Immature natural killer cell (primary cell): ENCODE data around the gene PCDHB5. TPM values are rescaled to one million over a fixed set of nuclear protein-coding genes. Genes with fewer than 3 reads are reported as not detected.
"Not testable (repeated sequence)": the region's sequence is repeated elsewhere in the genome, so short reads cannot be mapped to it uniquely, and the experiment has no call there.

Source experiments
- DNase-seq, 3 donors: peaks; one replicate each; pipeline ENCODE4 v3.0.0; 2022; ENCODE audit warnings: mixed read lengths in 1 of 3
- H3K27ac Mint-ChIP-seq, 6 donors: one replicate each; pipeline ENCODE4 v1.8.0; 2020; ENCODE audit warnings: mixed read lengths in 6 of 6, mild to moderate bottlenecking in 5 of 6, inconsistent platforms in 4 of 6, moderate library complexity in 3 of 6
- H3K27me3 Mint-ChIP-seq, 3 donors: one replicate each; pipeline ENCODE4 v1.8.0; 2020 to 2021; ENCODE audit warnings: low read depth in 3 of 3, mild to moderate bottlenecking in 3 of 3, mixed read lengths in 3 of 3, moderate library complexity in 3 of 3, inconsistent platforms in 1 of 3
- H3K36me3 Mint-ChIP-seq, 3 donors: one replicate each; pipeline ENCODE4 v1.8.0; 2020; ENCODE audit warnings: mixed read lengths in 3 of 3, inconsistent platforms in 2 of 3, mild to moderate bottlenecking in 2 of 3
- H3K4me1 Mint-ChIP-seq, 2 donors: one replicate each; pipeline ENCODE4 v1.8.0; 2020; ENCODE audit warnings: inconsistent platforms in 2 of 2, mild to moderate bottlenecking in 2 of 2, mixed read lengths in 2 of 2, moderate library complexity in 1 of 2
- H3K4me3 Mint-ChIP-seq, 5 donors: one replicate each; pipeline ENCODE4 v1.8.0; 2020; ENCODE audit warnings: mild to moderate bottlenecking in 5 of 5, mixed read lengths in 5 of 5, inconsistent platforms in 3 of 5, moderate library complexity in 3 of 5
- H3K9me3 Mint-ChIP-seq, 6 donors: one replicate each; pipeline ENCODE4 v1.8.0; 2020; ENCODE audit warnings: mild to moderate bottlenecking in 6 of 6, mixed read lengths in 6 of 6, inconsistent platforms in 4 of 6, moderate library complexity in 3 of 6
- polyA plus RNA-seq, 3 donors: library from polyadenylated mRNA; unstranded; fragments of 300-500 nt; fragmentation: Illumina TruSeq; gene quantifications; one replicate each; pipeline ENCODE4 v1.2.3, GENCODE V29; 2021

The PCDHB5 gene
- polyA plus RNA-seq, 3 donors from 2014 or later = not detected

GRCh38 chr5:141172381-141173204, 37.6 kb downstream of the PCDHB5 start, which contains the start of gene PCDHB7:
Gene PCDHB7, plus strand, starts transcription at chr5:141172644. Its CDS starts 192 bp downstream, at chr5:141172836.
- Mint-ChIP-seq H3K9me3 (peaks cover 7 to 15% (median 11%) of the 10 kb centered on the region in 6 donors), H3K36me3 (peaks cover 0 to 5% (median 0%) of the 10 kb centered on the region in 3 donors), H3K27me3 (peaks cover 5 to 18% (median 7%) of the 10 kb centered on the region in 3 donors), H3K4me3 (peak within 1 kb of the TSS in 1 of 5 donors; percentile 11), H3K27ac (no peak within 1 kb of the TSS), H3K4me1 (no peaks in the 10 kb centered on the region)
- DNase-seq = peak in 1 of 3 donors; percentile 9

GRCh38 chr5:141174291-141175104, 39.5 kb downstream of the PCDHB5 start:
- H3K4me3 Mint-ChIP-seq, H3K27ac Mint-ChIP-seq: not testable (repeated sequence)

GRCh38 chr5:141175933-141176332, 40.9 kb downstream of the PCDHB5 start:
- no peak overlapping the region for H3K4me3 Mint-ChIP-seq
- no peaks in the 10 kb centered on the region for H3K4me1 Mint-ChIP-seq

More at GRCh38 chr5:141174291-141175104, 39.5 kb downstream of the PCDHB5 start:
- peaks cover 5 to 15% (median 7%) of the 10 kb centered on the region in 3 donors for H3K27me3 Mint-ChIP-seq
- H3K36me3 Mint-ChIP-seq, DNase-seq, H3K4me1 Mint-ChIP-seq: not testable (repeated sequence)
- H3K9me3 Mint-ChIP-seq = peaks cover 4 to 12% (median 7%) of the 10 kb centered on the region in 6 donors

GRCh38 chr5:141177577-141178191, 42.7 kb downstream of the PCDHB5 start, which contains the start of gene PCDHB8:
Gene PCDHB8, plus strand, starts transcription at chr5:141177790. Its CDS starts 245 bp downstream, at chr5:141178035.
- H3K4me3 Mint-ChIP-seq, H3K4me1 Mint-ChIP-seq, H3K27ac Mint-ChIP-seq, H3K36me3 Mint-ChIP-seq, DNase-seq: not testable (repeated sequence)
- peaks cover 5 to 16% (median 12%) of the 10 kb centered on the region in 6 donors for H3K9me3 Mint-ChIP-seq
- H3K27me3 Mint-ChIP-seq = peaks cover 6 to 18% (median 10%) of the 10 kb centered on the region in 3 donors

More at GRCh38 chr5:141175933-141176332, 40.9 kb downstream of the PCDHB5 start:
- H3K9me3 Mint-ChIP-seq = peaks cover 5 to 13% (median 10%) of the 10 kb centered on the region in 6 donors
- peaks cover 5 to 13% (median 7%) of the 10 kb centered on the region in 3 donors for H3K27me3 Mint-ChIP-seq
- no peak for DNase-seq
- peaks cover 0 to 5% (median 0%) of the 10 kb centered on the region in 3 donors for H3K36me3 Mint-ChIP-seq
- no peak overlapping the region for H3K27ac Mint-ChIP-seq

GRCh38 chr5:141179371-141179770, 44.4 kb downstream of the PCDHB5 start:
- not testable (repeated sequence) for H3K4me1 Mint-ChIP-seq, H3K27ac Mint-ChIP-seq, H3K4me3 Mint-ChIP-seq, H3K36me3 Mint-ChIP-seq, DNase-seq
- Mint-ChIP-seq H3K27me3 (peaks cover 2 to 20% (median 10%) of the 10 kb centered on the region in 3 donors), H3K9me3 (peaks cover 3 to 20% (median 16%) of the 10 kb centered on the region in 6 donors)

GRCh38 chr5:141179876-141180275, 44.9 kb downstream of the PCDHB5 start:
- H3K36me3 Mint-ChIP-seq, H3K27ac Mint-ChIP-seq, H3K4me1 Mint-ChIP-seq, H3K4me3 Mint-ChIP-seq, DNase-seq: not testable (repeated sequence)
- H3K27me3 Mint-ChIP-seq = peaks cover 2 to 21% (median 10%) of the 10 kb centered on the region in 3 donors
- H3K9me3 Mint-ChIP-seq = peaks cover 4 to 23% (median 20%) of the 10 kb centered on the region in 6 donors

GRCh38 chr5:141180313-141180712, 45.3 kb downstream of the PCDHB5 start:
- Mint-ChIP-seq H3K4me3 (no peak overlapping the region), H3K9me3 (peaks cover 7 to 26% (median 19%) of the 10 kb centered on the region in 6 donors), H3K27me3 (peaks cover 2 to 21% (median 6%) of the 10 kb centered on the region in 3 donors), H3K36me3 (peaks cover 0 to 13% (median 4%) of the 10 kb centered on the region in 3 donors), H3K4me1 (no peaks in the 10 kb centered on the region), H3K27ac (no peak overlapping the region)
- no peak for DNase-seq

- H3K27ac Mint-ChIP-seq = no peak within 1 kb of the TSS
- peaks cover 3 to 6% of the 10 kb centered on the region in 2 donors for H3K4me1 Mint-ChIP-seq
- no peak for DNase-seq
Measured at GRCh38 chr5:141182248-141182647, 47.2 kb downstream of the PCDHB5 start, which contains the start of gene PCDHB16. Gene PCDHB16, plus strand, starts transcription at chr5:141182387. Its CDS starts 173 bp downstream, at chr5:141182560.

GRCh38 chr5:141184117-141184855, 49.3 kb downstream of the PCDHB5 start:
- H3K27me3 Mint-ChIP-seq = peaks cover 5 to 28% (median 12%) of the 10 kb centered on the region in 3 donors
- not testable (repeated sequence) for DNase-seq, H3K4me3 Mint-ChIP-seq, H3K27ac Mint-ChIP-seq, H3K4me1 Mint-ChIP-seq
- peaks cover 4 to 13% (median 4%) of the 10 kb centered on the region in 3 donors for H3K36me3 Mint-ChIP-seq
- peaks cover 17 to 46% (median 27%) of the 10 kb centered on the region in 6 donors for H3K9me3 Mint-ChIP-seq

More at GRCh38 chr5:141182248-141182647, 47.2 kb downstream of the PCDHB5 start, which contains the start of gene PCDHB16:
- peaks cover 4 to 21% (median 8%) of the 10 kb centered on the region in 3 donors for H3K27me3 Mint-ChIP-seq
- H3K9me3 Mint-ChIP-seq = peaks cover 12 to 33% (median 23%) of the 10 kb centered on the region in 6 donors
- H3K4me3 Mint-ChIP-seq = no peak within 1 kb of the TSS
- H3K36me3 Mint-ChIP-seq = peaks cover 4 to 13% (median 4%) of the 10 kb centered on the region in 3 donors

GRCh38 chr5:141186897-141187512, 52.0 kb downstream of the PCDHB5 start, which contains the start of gene PCDHB9:
Gene PCDHB9, plus strand, starts transcription at chr5:141187161. Its CDS starts 158 bp downstream, at chr5:141187319.
- peaks cover 5 to 6% of the 10 kb centered on the region in 2 donors for H3K4me1 Mint-ChIP-seq
- H3K9me3 Mint-ChIP-seq = peaks cover 14 to 69% (median 29%) of the 10 kb centered on the region in 6 donors
- peak in 1 of 3 donors; percentile 10 for DNase-seq
- H3K4me3 Mint-ChIP-seq = peak within 1 kb of the TSS in 4 of 5 donors; percentile 0 to 52 (median 40)
- no peak within 1 kb of the TSS for H3K27ac Mint-ChIP-seq
- peaks cover 4 to 17% (median 4%) of the 10 kb centered on the region in 3 donors for H3K36me3 Mint-ChIP-seq
- H3K27me3 Mint-ChIP-seq = peaks cover 4 to 36% (median 19%) of the 10 kb centered on the region in 3 donors
